ENCODE measurements around the gene EFHC1.
A peak's percentile ranks its signal among the peaks of the same experiment; 100 is the strongest.

The EFHC1 gene

GRCh38 chr6:52546192-52546591, 126.0 kb downstream of the EFHC1 start:
- DNase-seq (ENCODE audit: low read depth) = no peak
- H3K4me3 ChIP-seq (ENCODE audit: low read depth, low read length) = no peak overlapping the region
- TF ChIP-seq CTCF (IDR thresholded peaks at IDR 0.05; ENCODE audit: low read depth, low read length) = no peak
- TF ChIP-seq MAX (IDR thresholded peaks at IDR 0.05; ENCODE audit: low read depth, low read length) = no peak
- no peak for TF ChIP-seq POLR2A (IDR thresholded peaks at IDR 0.05; ENCODE audit: extremely low read depth, insufficient read length)
- TF ChIP-seq MYC (IDR thresholded peaks at IDR 0.05; ENCODE audit: low read depth, low read length) = no peak

GRCh38 chr6:52546678-52547077, 126.5 kb downstream of the EFHC1 start:
- TF ChIP-seq MYC (IDR thresholded peaks at IDR 0.05; ENCODE audit: low read depth, low read length) (no peak), CTCF (IDR thresholded peaks at IDR 0.05; ENCODE audit: low read depth, low read length) (no peak), MAX (IDR thresholded peaks at IDR 0.05; ENCODE audit: low read depth, low read length) (no peak), POLR2A (IDR thresholded peaks at IDR 0.05; ENCODE audit: extremely low read depth, insufficient read length) (no peak)

GRCh38 chr6:52547647-52548352, 127.7 kb downstream of the EFHC1 start:
- DNase-seq (ENCODE audit: low read depth) = no peak
- no peak overlapping the region for H3K4me3 ChIP-seq (ENCODE audit: low read depth, low read length)
- TF ChIP-seq CTCF (IDR thresholded peaks at IDR 0.05; ENCODE audit: low read depth, low read length) (no peak), POLR2A (IDR thresholded peaks at IDR 0.05; ENCODE audit: extremely low read depth, insufficient read length) (no peak), MAX (IDR thresholded peaks at IDR 0.05; ENCODE audit: low read depth, low read length) (no peak), MYC (IDR thresholded peaks at IDR 0.05; ENCODE audit: low read depth, low read length) (no peak)

More at GRCh38 chr6:52546678-52547077, 126.5 kb downstream of the EFHC1 start:
- no peak for DNase-seq (ENCODE audit: low read depth)
- no peak overlapping the region for H3K4me3 ChIP-seq (ENCODE audit: low read depth, low read length)

- DNase-seq (ENCODE audit: low read depth) = peak; percentile 8
- H3K4me3 ChIP-seq (ENCODE audit: low read depth, low read length) = no peak overlapping the region
These were observed 128.2 kb downstream of the EFHC1 start for GRCh38 chr6:52548353-52548713.

GRCh38 chr6:52548999-52549398, 128.9 kb downstream of the EFHC1 start:
- no peak overlapping the region for H3K4me3 ChIP-seq (ENCODE audit: low read depth, low read length)
- no peak for DNase-seq (ENCODE audit: low read depth)
- no peak for TF ChIP-seq CTCF (IDR thresholded peaks at IDR 0.05; ENCODE audit: low read depth, low read length)
- no peak for TF ChIP-seq POLR2A (IDR thresholded peaks at IDR 0.05; ENCODE audit: extremely low read depth, insufficient read length)
- TF ChIP-seq MYC (IDR thresholded peaks at IDR 0.05; ENCODE audit: low read depth, low read length) = no peak
- TF ChIP-seq MAX (IDR thresholded peaks at IDR 0.05; ENCODE audit: low read depth, low read length) = no peak

More at GRCh38 chr6:52548353-52548713, 128.2 kb downstream of the EFHC1 start:
- TF ChIP-seq CTCF (IDR thresholded peaks at IDR 0.05; ENCODE audit: low read depth, low read length) (no peak), MYC (IDR thresholded peaks at IDR 0.05; ENCODE audit: low read depth, low read length) (no peak), POLR2A (IDR thresholded peaks at IDR 0.05; ENCODE audit: extremely low read depth, insufficient read length) (no peak), MAX (IDR thresholded peaks at IDR 0.05; ENCODE audit: low read depth, low read length) (no peak)

Measured in NB4 (cell line).